Cerebellar cortex (tissue), 1 donor: Measurements from ENCODE around the gene CBR1.
"Not testable (repeated sequence)": the region's sequence is repeated elsewhere in the genome, so short reads cannot be mapped to it uniquely, and the experiment has no call there.

Source experiments
- DNase-seq: peaks from one replicate; pipeline ENCODE4 v3.0.0-alpha.2; 2015; ENCODE audit warnings: low spot score

CBR1 gene

GRCh38 chr21:36048357-36048756 lies 21.5 kb upstream of the CBR1 start:
- DNase-seq = no peak

GRCh38 chr21:36052860-36053714 lies 16.7 kb upstream of the CBR1 start:
- no peak for DNase-seq

- DNase-seq = no peak
These were observed 16.1 kb upstream of the CBR1 start for GRCh38 chr21:36053715-36054062.

- DNase-seq = peak; percentile 61
These were observed 14.3 kb upstream of the CBR1 start for GRCh38 chr21:36055551-36055950.

GRCh38 chr21:36059823-36060158 lies 10.0 kb upstream of the CBR1 start:
- no peak for DNase-seq

GRCh38 chr21:36060159-36060921 lies 9.5 kb upstream of the CBR1 start, which contains the start of gene SETD4:
SETD4 (minus strand) TSS chr21:36060526; CDS start chr21:36058888, 1,638 bp downstream.
- peak; percentile 96 for DNase-seq

GRCh38 chr21:36061445-36061844 lies 8.4 kb upstream of the CBR1 start:
- no peak for DNase-seq

- no peak for DNase-seq
These were observed 6.3 kb upstream of the CBR1 start for GRCh38 chr21:36063375-36064084.

GRCh38 chr21:36064085-36064460 lies 5.8 kb upstream of the CBR1 start:
- no peak for DNase-seq

GRCh38 chr21:36065497-36066036 lies 4.3 kb upstream of the CBR1 start:
- DNase-seq = no peak

- no peak for DNase-seq
These were observed 951 bp upstream of the CBR1 start for GRCh38 chr21:36068748-36069398.

GRCh38 chr21:36070999-36071398 lies 1.2 kb downstream of the CBR1 start:
- DNase-seq = no peak

GRCh38 chr21:36072453-36073162 lies 2.8 kb downstream of the CBR1 start:
- DNase-seq = no peak

GRCh38 chr21:36073181-36073580 lies 3.4 kb downstream of the CBR1 start:
- DNase-seq = peak; percentile 39

- not testable (repeated sequence) for DNase-seq
These were observed 4.1 kb downstream of the CBR1 start for GRCh38 chr21:36073911-36074310.

GRCh38 chr21:36075171-36075570 lies 5.3 kb downstream of the CBR1 start:
- DNase-seq = peak; percentile 31

- DNase-seq = no peak
These were observed 6.1 kb downstream of the CBR1 start for GRCh38 chr21:36075953-36076352.

- DNase-seq = no peak
These were observed 7.2 kb downstream of the CBR1 start for GRCh38 chr21:36076878-36077655.

GRCh38 chr21:36077758-36078157 lies 7.9 kb downstream of the CBR1 start:
- no peak for DNase-seq

- DNase-seq = no peak
These were observed 9.3 kb downstream of the CBR1 start for GRCh38 chr21:36079010-36079649.
